ENCODE data around the gene ACTR6. TPM values are rescaled to one million over a fixed set of nuclear protein-coding genes. Genes with fewer than 3 reads are reported as not detected.
"Not testable (repeated sequence)": the region's sequence is repeated elsewhere in the genome, so short reads cannot be mapped to it uniquely, and the experiment has no call there.

ACTR6 gene
- total and polyA plus RNA-seq, 8 donors, result 3.8 to 14.4 (median 7.0) TPM

- FAIRE-seq (no peak), ATAC-seq (peak in 2 of 4 donors; percentile 32 to 53), DNase-seq (no peak)
- Histone ChIP-seq H3K27me3 (no peaks in the 10 kb centered on the region), H3K4me1 (no peaks in the 10 kb centered on the region), H3K4me3 (no peak overlapping the region), H3K9me3 (no peaks in the 10 kb centered on the region), H3K27ac (no peak overlapping the region), H3K36me3 (no peaks in the 10 kb centered on the region)
- 96 to 97% methylated on average over 5 of the region's 5 CpGs for WGBS, 2 donors
- intact Hi-C loops (cut with DNase I), result no loop called here
- TF ChIP-seq CTCF (IDR thresholded peaks at IDR 0.05), result no peak
Measured at GRCh38 chr12:100229036-100229635, 28.5 kb downstream of the ACTR6 start.

- intact Hi-C loops (cut with DNase I), result loop anchor here in 2 of 3 donors (10.0 kb wide), 2 partner anchors 315 to 325 kb away; no protein-coding TSS in a partner anchor
- no peaks in the 10 kb centered on the region for H3K4me1 ChIP-seq
- WGBS, 2 donors, result 91 to 92% methylated on average over 4 of the region's 4 CpGs
- FAIRE-seq (no peak), ATAC-seq (peak in 1 of 4 donors; percentile 44), DNase-seq (no peak)
- H3K27ac ChIP-seq, result no peak overlapping the region
- no peaks in the 10 kb centered on the region for H3K27me3 ChIP-seq
- no peak for TF ChIP-seq CTCF (IDR thresholded peaks at IDR 0.05)
- H3K36me3 ChIP-seq, result no peaks in the 10 kb centered on the region
- no peaks in the 10 kb centered on the region for H3K9me3 ChIP-seq
- no peak overlapping the region for H3K4me3 ChIP-seq
Measured at GRCh38 chr12:100229876-100230275, 29.3 kb downstream of the ACTR6 start.

GRCh38 chr12:100231873-100232272 is 31.3 kb downstream of the ACTR6 start:
- not testable (repeated sequence) for FAIRE-seq, H3K9me3 ChIP-seq, H3K27me3 ChIP-seq, ATAC-seq, H3K27ac ChIP-seq, H3K36me3 ChIP-seq, H3K4me3 ChIP-seq, H3K4me1 ChIP-seq, DNase-seq
- 77 to 87% methylated on average over 3 of the region's 3 CpGs for WGBS, 2 donors
- intact Hi-C loops (cut with DNase I), result loop anchor here in 2 of 3 donors (10.0 kb wide), 2 partner anchors 313 to 323 kb away; no protein-coding TSS in a partner anchor

DNA sequence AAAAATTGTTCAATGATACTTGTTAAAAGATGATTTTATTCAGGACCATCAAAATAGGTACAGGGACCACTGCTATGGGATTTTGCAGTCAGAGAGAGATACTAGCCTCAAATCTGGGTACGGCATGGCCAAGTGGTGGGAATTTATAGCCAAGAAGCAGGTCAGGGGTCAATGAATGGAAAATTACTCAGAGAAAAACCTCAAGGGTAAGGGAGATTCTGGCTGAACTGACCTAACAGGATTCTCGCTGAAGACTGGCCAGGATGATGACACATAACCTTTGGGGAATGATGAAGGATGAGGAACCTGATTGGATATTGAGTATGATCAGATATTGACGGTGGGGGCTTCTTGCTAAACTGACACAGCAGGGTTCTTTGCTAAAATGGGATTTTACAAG is 33.6 kb downstream of the ACTR6 start:
- 26 to 35% methylated on average over 3 of the region's 3 CpGs for WGBS, 2 donors
- DNase-seq (no peak), ATAC-seq (peak in 1 of 4 donors; percentile 44), FAIRE-seq (no peak)
- Histone ChIP-seq H3K36me3 (no peaks in the 10 kb centered on the region), H3K27me3 (no peaks in the 10 kb centered on the region), H3K27ac (no peak overlapping the region), H3K9me3 (no peaks in the 10 kb centered on the region), H3K4me1 (no peaks in the 10 kb centered on the region), H3K4me3 (no peak overlapping the region)
- no peak for TF ChIP-seq CTCF (IDR thresholded peaks at IDR 0.05)
- intact Hi-C loops (cut with DNase I), result loop anchor here in 2 of 3 donors (10.0 kb wide), 2 partner anchors 311 to 321 kb away; no protein-coding TSS in a partner anchor

DNA sequence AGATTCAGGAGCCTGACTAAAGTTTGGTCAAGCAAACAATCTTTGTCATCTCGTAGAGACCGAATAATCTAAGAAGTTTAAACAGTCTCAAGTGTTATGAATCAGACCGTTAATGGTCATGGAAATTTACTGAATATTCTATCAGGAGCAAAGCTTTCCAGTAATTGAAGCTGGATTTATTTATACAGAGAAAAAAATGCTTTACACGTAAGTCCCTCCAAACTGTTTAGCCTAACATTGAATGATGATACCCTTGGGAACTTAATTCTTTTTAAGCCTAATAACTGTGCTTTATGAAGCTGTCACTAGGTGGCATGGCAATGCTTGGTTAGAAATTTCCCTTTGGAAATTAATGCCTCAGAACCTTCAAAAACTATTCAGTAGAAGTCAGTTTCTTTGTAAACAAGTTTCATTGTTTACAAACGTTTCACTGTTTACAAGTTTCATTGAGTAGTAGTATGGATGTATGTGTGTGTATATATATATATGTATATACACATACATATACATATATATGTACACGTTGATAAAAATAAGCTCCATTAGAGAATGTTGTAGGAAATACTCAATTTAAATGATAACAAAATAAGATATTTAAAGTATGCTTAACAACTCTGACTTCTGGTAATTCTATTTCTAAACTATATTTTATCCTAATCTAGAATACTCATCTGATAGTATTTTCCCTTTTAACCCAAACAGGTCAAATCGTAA is 34.1 kb downstream of the ACTR6 start:
- peak in 3 of 4 donors; percentile 54 to 69 (median 63) for TF ChIP-seq CTCF (IDR thresholded peaks at IDR 0.05)
- FAIRE-seq, result peak; percentile 89
- Histone ChIP-seq H3K4me1 (no peaks in the 10 kb centered on the region), H3K36me3 (no peaks in the 10 kb centered on the region), H3K4me3 (no peak overlapping the region), H3K27me3 (no peaks in the 10 kb centered on the region), H3K27ac (no peak overlapping the region), H3K9me3 (no peaks in the 10 kb centered on the region)
- DNase-seq, result no peak
- intact Hi-C loops (cut with DNase I), result loop anchor here in 2 of 3 donors (10.0 kb wide), 2 partner anchors 310 to 320 kb away; no protein-coding TSS in a partner anchor
- ATAC-seq, result peak in 3 of 4 donors; percentile 80 to 88 (median 86)
- 37 to 43% methylated on average over 7 of the region's 7 CpGs for WGBS, 2 donors

Data from pancreas (tissue), 10 donors.